ENCODE data around the gene SLC5A7.

Gene SLC5A7

DNA sequence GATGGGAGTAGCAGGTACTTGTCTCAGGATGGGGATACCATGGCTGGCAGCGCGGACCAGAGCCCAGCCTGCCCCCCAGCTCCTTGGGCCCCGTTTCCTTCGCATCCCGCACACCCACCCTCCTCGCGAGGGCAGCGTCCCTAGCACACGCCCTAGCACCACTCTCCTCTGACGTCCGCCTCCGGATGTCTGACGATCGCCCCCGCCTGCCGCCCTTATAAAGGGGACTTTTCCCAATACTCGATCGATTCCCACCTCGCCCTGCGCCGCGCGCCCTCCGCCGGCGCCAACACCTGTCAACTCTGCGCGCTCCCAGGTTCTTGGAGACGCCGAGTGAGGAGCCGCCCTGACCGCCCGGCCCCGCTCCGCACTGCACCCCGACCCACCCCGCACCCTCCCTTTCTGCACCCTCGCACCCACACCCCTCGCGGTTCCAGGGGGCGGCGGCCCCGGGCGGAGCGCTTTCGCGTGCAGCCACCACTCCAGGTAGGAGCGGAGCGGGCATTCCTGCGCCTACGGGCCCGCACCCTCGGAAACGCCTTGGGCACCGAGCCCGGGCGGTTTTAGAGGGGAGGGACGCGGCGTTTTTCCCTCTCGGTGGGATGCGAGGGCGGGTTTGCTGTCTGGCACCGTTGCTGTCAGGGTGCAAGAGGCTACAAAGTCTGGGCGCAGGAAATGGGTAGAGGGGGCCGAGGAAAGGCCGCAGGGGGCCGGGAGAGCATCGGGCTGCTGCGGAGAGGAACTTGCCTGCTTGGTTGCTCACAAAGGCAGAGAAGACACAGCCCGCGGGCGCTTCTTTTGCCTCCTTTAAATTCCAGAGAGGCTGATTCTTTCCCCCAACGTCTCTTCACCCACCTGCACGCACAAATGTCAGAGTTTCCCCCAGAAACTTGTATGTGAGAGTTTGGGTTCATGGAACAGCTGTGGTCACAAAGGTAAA lies at the start of gene SLC5A7:
TSS of gene SLC5A7 (plus strand) at position 247 of the 940 bp plus-strand sequence. CDS start 1,632 bp downstream, outside the sequence.
- FAIRE-seq, result no peak

DNA sequence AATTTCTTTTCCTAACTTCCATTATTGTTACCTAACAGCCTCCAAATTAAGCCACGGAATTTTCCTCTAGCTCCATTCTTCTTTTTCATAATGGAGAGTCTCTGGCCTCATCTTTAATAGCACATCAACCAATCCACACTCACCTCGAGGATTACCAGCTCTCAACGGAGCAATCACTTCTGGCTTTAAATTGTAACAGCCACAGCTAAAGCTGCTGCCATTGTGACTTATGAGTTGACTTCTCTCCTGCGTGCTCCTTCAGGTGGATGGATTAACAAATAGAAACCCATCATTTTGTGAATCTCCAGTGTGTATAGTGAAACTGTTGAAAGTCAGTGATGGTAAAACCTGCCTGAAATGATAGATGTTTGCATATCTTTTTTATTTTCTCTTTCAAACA lies 24.9 kb upstream of the SLC5A7 start:
- FAIRE-seq, result no peak

DNA sequence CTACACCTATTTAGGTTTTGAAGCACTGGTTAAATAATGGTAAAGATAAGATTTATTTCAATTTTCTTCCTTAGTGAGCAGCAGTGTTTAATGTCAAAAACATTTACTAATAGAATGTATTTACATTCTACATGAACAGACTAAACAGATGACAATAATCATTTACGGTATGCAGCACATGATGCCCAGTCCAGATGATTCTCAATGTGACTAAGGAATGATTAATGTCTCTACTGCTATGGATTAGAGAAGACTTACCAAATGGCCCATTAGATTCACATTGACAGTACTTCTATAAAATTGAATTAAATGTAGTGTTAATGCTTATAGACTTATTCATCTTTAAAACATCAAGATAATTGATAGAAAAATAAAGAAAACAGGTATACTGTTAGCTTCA lies 22.1 kb upstream of the SLC5A7 start:
- FAIRE-seq, result no peak

DNA sequence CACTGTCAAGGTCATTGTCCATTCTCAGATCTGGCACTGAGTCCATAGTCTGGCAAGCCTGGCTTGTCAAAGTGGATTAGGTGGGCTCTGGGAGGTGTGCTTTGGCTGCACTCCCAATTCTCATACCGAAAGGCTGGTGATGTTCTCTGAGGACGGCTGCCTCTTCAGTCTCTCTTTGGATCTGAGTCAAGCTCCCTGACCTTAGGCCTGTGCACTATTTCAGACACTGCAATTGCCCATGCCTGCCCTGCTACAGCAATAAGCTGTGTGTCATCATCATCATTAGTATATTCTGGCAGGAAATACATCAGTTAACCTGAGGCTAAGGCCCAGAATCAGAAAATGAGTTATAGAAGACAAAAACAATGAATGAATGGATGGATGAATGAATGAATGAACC lies 1.6 kb upstream of the SLC5A7 start:
- FAIRE-seq, result no peak

DNA sequence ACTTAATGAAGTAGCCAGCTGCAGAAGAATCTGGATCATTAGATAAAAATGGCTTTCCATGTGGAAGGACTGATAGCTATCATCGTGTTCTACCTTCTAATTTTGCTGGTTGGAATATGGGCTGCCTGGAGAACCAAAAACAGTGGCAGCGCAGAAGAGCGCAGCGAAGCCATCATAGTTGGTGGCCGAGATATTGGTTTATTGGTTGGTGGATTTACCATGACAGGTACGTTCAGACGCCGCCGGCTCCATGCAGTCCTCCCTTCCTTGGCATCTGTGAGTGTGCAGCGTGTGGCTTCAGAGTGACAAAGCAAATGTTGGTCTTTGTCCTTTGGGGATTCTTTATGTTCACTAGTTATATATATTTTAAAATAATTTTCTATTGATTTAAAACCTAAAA lies 1.8 kb downstream of the SLC5A7 start:
- no peak for FAIRE-seq

DNA sequence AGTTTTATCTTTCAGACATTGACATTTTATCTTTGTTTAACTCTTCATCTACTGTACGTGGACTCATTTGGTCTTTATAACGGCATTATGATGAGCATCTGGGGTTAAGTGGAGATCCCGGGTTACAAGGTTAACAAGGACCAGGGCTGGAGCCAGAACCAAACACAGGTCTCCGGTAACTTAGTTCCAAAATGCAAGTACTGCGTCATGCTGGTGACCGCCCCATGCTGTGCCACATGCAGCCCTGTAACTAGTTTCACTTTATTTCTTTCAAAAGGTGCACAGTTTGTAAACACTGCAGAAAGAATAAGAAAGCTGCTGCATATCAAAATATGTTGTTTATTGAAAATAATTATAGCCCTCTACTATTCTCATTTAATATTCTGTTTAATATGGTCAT lies 3.1 kb downstream of the SLC5A7 start:
- FAIRE-seq, result no peak

DNA sequence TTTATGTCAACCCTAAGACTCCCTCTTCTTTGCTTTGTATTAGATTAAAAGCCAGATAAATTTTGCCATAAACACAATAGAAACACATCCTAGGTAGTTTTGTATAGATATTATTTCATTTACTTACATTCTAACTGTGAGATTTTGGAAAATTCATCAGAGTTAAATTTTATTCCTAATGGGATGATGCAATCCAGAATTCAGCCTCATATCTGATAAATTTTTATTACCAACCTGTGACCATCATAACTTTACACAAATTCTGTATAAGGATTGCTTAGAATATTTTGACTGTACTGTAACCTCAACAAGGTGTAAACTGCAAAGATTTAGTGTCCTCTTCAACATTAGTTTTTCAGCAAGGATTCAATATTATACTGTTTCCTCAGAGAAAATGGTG lies 4.4 kb downstream of the SLC5A7 start:
- FAIRE-seq, result no peak

DNA sequence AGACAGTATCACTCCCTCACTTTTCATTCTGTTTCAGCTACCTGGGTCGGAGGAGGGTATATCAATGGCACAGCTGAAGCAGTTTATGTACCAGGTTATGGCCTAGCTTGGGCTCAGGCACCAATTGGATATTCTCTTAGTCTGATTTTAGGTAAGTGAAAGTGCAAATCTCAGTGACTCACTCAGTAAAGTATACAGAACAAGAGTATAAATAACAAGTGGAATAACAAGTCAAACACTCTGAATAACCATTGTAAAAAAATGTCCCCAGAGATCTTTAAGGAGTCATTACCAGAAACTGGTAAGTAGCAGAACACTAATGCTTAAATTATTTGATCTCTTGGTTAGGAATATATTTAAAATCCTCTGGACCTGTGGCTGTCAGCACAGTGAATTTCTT lies 5.7 kb downstream of the SLC5A7 start:
- no peak for FAIRE-seq

DNA sequence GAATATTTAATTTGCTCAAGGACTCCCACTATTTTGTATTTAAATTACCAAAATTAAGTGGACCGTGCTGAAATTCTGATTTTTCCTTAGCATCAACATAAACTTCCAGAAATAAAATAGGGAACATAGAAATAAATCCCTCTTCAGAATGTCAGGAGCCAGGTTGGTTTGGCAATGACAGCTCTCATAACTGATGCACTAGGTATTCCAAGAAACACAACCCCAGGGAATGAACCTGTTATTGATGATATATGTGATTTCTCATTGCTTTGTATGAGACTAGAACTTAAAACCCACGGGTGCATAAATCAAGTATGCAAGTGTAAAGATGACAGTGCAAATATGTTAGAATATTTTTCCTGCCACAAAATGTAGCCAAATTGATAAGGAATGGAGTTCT lies 12.8 kb downstream of the SLC5A7 start:
- FAIRE-seq, result no peak

DNA sequence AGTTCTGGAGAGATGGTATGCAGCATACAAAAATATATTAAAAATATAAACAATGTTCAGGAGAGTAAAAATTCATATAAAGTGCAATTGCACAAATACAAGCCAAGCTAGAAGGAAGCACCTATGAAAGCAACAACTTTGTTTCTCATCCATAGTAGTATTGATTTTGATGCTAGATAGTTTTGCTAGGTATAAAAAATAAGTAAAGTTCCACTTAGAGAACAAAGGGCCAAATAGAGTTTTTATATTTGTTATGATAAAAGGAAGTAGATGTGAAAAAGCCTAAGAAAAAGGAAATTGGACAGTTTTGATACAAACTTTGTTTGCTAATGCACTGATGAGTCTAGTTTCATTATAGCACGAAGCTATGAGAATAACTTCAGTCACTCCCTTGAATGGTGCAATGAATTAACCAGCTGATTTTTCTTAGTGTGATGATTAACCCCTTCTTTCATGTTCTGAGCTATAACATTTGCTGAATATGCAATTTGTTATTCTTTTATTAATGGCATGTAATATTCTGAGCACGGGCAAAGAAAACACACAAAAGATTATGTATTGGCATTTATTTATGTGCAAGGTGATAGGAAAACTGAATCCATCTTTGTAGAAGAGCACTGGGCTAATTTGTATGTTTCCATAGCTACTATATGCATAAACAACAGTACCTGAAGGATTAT lies 24.7 kb downstream of the SLC5A7 start:
- FAIRE-seq, result no peak

DNA sequence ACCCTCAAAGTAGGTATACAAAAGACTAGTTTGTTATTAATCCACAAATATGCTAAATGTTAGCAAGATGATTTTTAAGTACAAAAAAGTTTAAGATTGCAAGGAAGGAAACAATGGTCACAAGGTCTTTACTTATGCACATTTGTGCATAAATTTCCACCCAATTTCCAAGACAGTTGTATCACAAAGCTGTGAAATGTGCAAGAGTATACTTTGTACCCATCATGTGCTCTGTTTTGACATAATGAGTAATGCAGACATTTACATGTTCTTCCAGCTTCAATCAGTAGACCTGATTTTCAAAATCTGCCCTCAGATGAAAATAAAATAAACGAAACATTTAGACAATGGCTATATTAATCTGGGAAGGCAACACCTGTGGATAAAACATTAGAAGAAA lies 27.0 kb downstream of the SLC5A7 start:
- no peak for FAIRE-seq

DNA sequence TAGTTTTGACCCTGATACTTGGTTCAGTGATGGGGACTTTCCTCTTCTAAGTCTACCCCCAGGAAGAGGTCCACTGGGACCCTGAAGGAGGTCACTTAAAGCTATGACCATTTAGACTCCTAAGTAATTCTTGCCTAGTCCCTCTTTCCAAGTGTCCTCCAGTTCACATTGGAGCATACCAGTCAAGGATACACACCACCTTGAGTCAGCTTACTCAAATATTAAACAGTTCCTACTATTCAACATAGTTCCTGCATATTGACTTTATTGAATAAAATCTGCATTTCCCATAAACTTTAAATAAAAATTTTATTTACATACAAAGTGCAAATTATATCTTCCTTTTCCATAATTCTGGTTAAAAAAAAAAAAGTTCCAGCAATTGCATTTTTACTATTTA lies 36.3 kb downstream of the SLC5A7 start:
- FAIRE-seq, result no peak

DNA sequence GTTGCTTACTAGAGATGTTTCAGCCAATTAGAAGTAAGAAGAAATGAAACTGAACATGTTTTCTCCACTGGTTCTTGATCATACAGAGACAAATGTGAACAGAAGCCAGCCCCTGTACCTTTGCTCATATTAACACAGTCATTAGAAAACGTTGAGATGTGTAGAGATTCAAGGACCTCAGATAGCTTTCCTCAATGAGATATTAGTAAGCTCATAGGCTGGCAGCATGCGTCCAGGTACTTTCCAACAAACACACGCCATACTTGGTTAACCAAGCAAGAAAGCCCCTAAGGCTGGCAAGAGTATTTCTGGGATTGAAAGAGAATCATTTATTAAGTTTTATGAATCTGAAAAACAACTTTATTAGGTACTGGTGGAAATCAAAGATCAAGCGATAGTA lies 37.5 kb downstream of the SLC5A7 start:
- FAIRE-seq, result no peak

DNA sequence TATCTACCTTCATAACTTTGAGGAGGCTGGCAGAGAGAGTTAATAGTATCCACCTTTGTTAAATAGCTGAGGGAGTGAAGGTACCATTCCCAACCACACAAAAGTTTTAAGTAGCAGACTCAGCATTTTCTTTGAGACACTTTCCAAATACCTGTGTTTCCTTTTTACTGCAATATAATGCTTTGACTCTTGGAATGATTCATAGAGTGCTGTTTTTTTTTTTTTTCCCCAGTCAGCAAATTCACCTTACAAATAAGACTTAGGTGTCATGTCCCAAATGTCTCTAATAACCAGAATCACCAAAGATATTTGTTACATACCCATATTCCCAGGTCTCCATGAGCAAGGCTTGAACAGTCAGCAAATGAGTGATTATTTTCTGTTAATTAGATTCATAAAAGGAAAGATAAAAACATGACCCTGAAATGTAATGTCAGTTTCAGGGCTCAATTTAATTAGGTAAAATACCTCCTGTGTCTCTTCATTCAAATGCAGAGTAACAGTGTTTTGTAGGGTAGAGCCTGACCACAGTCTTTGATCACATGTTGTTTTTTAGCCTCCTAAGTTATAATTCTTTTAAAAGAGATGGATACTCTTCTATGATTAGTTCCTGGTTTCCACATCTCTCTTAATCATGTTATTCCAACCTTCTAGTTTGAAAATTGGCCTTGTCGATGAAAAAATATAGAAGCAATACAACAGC lies 39.9 kb downstream of the SLC5A7 start:
- no peak for FAIRE-seq

DNA sequence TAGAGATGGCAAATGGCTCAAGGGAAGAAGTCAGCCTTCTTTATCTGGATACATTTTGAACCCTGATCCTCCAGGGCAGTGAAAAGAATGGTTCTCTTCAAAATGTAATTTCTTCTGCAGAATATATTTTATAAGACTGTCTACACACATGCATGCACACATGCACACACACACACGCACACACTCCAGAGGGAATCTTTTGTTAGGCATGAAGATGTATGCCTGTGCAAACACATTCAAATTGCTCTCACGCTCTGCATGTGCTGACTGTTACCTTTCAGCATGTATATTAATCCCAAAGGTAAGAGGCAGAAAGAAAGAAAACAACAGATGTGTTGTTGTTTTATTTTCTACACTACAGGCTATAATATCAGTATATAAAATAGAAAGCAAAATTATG lies 43.2 kb downstream of the SLC5A7 start:
- FAIRE-seq, result no peak

DNA sequence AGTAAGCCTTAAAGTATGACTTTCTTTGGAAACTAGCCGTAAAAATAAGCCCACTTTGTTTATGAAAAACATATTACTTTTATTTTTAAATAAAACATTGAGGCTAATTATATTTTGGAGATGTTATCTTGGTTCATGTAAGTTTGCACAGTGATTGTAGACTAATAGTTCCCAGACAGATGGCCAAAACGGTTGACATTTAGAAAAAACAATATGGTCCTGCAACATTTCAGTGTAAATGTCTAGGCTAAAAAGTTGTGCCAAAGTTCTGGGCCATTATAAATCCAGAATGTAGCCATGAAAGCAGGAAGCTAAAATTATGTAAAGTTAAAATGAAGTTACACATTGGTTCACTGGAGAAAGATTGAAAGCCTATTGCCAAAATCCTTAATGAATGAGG lies 43.6 kb downstream of the SLC5A7 start:
- no peak for FAIRE-seq

DNA sequence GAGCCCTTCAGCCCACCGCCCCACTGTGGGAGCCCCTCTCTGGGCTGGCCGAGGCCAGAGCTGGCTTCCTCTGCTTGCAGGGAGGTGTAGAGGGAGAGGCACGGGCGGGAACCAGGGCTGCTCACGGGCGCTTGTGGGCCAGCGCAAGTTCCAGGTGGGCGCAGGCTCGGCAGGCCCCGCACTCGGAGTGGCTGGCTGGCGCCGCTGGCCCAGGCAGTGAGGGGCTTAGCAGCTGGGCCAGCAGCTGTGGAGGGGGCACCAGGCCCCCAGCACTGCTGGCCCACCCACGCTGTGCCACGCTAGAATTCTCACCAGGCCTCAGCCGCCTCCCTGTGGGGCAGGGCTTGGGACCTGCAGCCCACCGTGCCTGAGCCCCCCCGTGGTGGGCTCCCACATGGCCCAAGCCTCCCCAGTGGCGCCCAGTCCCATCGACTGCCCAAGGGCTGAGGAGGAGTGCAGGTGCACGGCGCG lies 45.2 kb downstream of the SLC5A7 start:
- FAIRE-seq, result no peak

DNA sequence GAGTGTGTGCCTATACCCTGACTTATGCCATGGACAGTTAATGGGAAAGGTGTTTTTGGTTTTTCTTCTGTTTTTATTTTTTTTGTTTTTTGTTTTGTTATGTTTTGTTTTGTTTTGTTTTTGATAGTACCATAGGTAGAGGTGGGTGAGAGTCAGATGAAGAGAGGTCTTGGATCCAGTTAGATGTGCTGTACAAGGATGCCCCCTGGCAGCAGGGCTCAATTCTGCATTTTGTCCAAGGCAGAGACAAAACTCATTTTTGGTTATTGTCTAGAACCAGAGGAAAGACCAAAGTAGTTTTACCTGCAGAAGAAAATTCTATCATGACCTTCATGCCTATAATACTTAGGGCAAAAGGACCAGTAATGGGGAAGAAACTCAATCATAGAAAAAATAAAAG lies 48.5 kb downstream of the SLC5A7 start:
- FAIRE-seq, result no peak

DNA sequence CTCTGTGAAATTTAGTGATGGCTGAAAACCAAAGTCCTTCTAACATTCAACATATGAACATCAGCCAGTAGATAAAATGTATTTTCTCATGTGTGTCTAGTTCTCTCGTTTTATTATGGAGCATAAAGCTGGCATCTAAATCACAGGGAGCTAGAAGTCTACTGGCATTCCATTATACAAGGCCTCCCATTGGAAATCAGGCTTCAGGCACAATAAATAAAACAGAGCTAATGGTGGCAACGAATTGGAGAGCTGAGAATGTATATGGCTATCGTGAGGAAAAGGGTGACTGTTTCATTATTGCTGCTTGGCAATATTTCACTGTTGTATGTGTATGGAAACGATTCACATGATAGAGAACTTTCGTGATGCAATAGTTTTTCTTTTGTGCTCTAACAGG lies 62.4 kb downstream of the SLC5A7 start:
- no peak for FAIRE-seq

DNA sequence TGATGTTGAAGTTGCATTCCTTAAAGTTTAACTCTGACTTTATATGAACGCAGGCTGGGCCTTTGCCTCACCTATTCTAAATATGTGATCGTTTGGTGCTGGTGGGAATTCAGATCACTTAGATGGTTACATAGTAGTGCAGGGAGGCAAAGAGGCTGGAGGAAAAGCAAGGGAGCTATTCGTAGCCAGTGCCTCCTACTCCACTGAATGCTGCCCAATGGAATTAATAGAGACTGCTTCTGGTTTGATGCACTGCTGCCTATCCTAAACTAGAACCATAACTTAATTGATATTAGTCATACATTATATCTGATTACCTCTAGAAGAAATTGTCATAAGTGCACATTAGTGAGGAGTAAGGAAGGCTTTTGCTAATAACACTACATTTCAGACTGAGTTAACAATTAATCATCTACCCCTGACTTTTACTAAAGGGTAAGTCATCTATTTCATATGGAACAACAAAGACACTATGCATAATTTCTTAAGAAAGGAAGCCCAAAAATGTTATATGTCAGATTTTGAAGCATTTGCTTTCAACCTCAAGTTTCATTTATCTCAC lies 72.3 kb downstream of the SLC5A7 start:
- FAIRE-seq, result no peak

DNA sequence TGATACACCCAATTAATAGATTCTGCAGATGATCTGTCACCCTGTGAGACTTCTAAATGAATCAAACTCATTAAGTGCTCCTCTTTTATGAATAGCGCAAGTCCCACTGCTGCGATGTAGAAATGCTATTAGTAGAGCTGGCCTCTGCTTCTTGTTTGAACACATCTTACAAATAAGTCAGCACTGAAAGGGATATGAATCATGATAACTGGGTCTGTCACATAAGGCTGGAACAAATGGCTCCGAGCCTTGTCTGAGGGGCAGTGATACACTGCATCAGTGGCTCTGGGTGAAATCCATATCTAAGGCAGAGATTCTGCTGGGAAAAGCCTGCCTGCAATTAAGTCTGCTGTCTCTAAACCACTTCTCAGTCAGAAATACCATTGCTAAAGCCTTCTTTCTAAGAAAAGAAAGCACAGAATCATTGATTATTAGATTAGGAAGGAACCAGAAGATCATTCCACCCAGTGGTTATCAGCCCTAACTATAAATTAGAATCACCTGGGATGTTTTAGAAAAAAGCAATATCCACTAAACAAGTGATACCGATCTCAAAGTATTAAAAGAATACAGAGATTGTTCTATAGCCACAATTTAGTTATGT lies 75.2 kb downstream of the SLC5A7 start:
- FAIRE-seq, result no peak
